ENCODE measurements around the gene SPATA16.

GRCh38 chr3:172972717-172973116, 168.3 kb downstream of the SPATA16 start:
- TF ChIP-seq RAD21 (conservative IDR thresholded peaks at IDR 0.05), result no peak
- TF ChIP-seq MXI1 (conservative IDR thresholded peaks at IDR 0.05; ENCODE audit: poor library complexity, severe bottlenecking), result no peak
- TF ChIP-seq CTCF (IDR thresholded peaks at IDR 0.05; ENCODE audit: poor library complexity, severe bottlenecking), result no peak
- TF ChIP-seq POLR2AphosphoS5 (IDR thresholded peaks at IDR 0.05), result no peak
- no peak for TF ChIP-seq EP300 (conservative IDR thresholded peaks at IDR 0.05; ENCODE audit: poor library complexity, severe bottlenecking)
- no peak for TF ChIP-seq SMC3 (conservative IDR thresholded peaks at IDR 0.05; ENCODE audit: poor library complexity)
- TF ChIP-seq EZH2 (IDR thresholded peaks at IDR 0.05; ENCODE audit: borderline replicate concordance, insufficient read depth, low read length, poor library complexity, severe bottlenecking), result no peak

Measured in neural cell (in vitro differentiated cells).